GM12891 (cell line): ENCODE data around the gene CFAP73.
A peak's percentile ranks its signal among the peaks of the same experiment; 100 is the strongest.

Experiments
- DNase-seq: peaks from one replicate; pipeline ENCODE4 v3.0.0; 2011; ENCODE audit warnings: low spot score; ENCODE audit not compliant: insufficient read length
- FAIRE-seq: peaks from 2 replicates; lab custom pipeline; 2011; peaks lifted over from hg19 to GRCh38; lab: Jason Lieb, UNC
- PAX5 ChIP-seq: IDR thresholded peaks from 2 replicates; pipeline ENCODE4 v1.6.1; 2011; ENCODE audit warnings: low read length, moderate library complexity, mild to moderate bottlenecking; ENCODE audit not compliant: insufficient read depth, severe bottlenecking
- POLR2A ChIP-seq: IDR thresholded peaks from 2 replicates; pipeline ENCODE4 v1.6.1; 2011; ENCODE audit warnings: low read depth, low read length, control low read depth
- POLR2AphosphoS5 ChIP-seq: IDR thresholded peaks from 2 replicates; pipeline ENCODE4 v1.6.1; 2011; ENCODE audit warnings: low read depth, low read length, control low read depth
- POU2F2 ChIP-seq: IDR thresholded peaks from 2 replicates; pipeline ENCODE4 v1.6.1; 2011; ENCODE audit warnings: low read depth, mild to moderate bottlenecking, control low read depth, low read length, moderate library complexity
- SPI1 ChIP-seq: IDR thresholded peaks from 2 replicates; pipeline ENCODE4 v1.6.1; 2011; ENCODE audit warnings: low read depth, low read length, control low read depth
- TAF1 ChIP-seq: IDR thresholded peaks from 2 replicates; pipeline ENCODE4 v1.6.1; 2011; ENCODE audit warnings: low read depth, low read length, control low read depth

Gene CFAP73

DNA sequence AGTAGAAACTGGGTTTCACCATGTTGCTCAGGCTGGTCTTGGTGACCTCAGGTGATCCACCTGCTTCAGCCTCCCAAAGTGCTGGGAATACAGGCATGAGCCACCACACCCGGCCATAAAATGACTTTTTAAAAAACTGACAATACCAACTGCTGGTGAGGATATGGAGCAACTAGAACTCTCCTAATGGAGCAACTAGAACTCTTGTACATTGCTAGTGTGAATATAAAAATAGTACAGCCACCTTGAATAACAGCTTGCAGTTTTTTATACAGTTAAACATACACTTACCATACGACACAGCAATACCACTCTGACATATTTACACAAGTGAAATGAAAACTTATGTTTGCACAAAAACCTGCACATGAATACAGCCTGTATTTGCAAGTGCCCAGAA lies 2.5 kb upstream of the CFAP73 start:
- no peak for TF ChIP-seq PAX5
- TF ChIP-seq POLR2A = no peak
- no peak for TF ChIP-seq POLR2AphosphoS5
- no peak for TF ChIP-seq POU2F2
- TF ChIP-seq SPI1 = no peak
- TF ChIP-seq TAF1 = no peak
- FAIRE-seq = no peak
- DNase-seq = no peak

DNA sequence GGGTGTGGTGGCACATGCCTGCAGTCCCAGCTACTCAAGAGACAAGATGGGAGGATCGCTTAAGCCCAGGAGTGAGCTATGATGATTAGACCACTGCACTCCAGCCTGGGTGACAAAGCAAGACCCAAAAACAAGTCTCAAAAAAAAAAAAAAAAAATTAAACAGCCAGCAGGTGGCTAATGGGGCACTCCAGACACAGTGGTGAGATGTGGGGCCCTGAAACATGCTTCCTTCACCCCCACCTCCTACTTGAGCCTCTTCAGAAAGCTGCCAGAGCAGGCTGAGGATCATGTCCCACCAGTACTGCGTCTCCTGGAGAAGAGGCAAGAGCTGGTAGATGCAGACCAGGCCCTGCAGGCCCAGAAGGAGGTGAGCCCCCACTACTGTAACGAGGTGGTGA lies 2.1 kb downstream of the CFAP73 start:
- no peak for FAIRE-seq
- TF ChIP-seq SPI1 (no peak), POU2F2 (no peak), PAX5 (no peak), TAF1 (no peak), POLR2A (no peak), POLR2AphosphoS5 (no peak)
- no peak for DNase-seq

DNA sequence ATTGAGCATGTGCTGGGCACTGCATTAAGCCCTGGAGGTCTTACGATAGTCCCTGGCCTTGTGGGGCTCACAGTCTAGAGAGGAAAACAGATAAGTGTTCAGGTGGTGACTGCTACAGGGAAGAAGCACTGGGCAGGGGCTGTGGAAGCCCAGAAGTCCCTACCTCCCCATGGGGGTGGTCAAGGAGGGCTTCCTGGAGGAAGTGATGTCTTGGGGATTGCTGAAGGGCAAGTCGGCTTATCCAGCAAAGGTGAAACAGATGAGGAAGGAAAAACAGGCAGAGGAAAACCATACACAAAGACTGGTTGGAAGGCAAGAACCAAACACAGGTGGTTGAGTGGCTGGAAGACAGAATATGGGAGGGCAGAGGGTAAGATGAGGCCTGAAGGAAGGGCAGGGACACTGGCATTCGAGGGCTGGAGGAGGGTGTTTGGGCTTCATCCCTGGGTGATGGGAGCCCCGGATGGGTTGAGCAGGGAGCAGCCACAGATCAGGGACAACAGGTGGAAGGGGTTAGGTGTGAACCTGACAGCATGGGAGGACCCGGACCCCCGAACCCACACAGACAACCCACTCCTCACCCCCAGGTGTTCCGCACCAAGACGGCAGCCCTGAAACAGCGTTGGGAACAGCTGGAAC lies 2.8 kb downstream of the CFAP73 start:
- TF ChIP-seq SPI1 (no peak), PAX5 (no peak), TAF1 (no peak), POU2F2 (no peak), POLR2AphosphoS5 (no peak), POLR2A (no peak)
- no peak for FAIRE-seq

GRCh38 chr12:113152835-113153814 lies 3.6 kb downstream of the CFAP73 start:
- peak; percentile 94 for FAIRE-seq
- peak; percentile 85 for DNase-seq

More for the DNA sequence above, 2.8 kb downstream of the CFAP73 start:
- no peak for DNase-seq

GRCh38 chr12:113154351-113154973 lies 4.9 kb downstream of the CFAP73 start:
- FAIRE-seq (peak; percentile 87), DNase-seq (no peak)
- TF ChIP-seq POLR2AphosphoS5 = no peak
- no peak for TF ChIP-seq POU2F2

More at GRCh38 chr12:113152835-113153814, 3.6 kb downstream of the CFAP73 start:
- TF ChIP-seq POLR2AphosphoS5 = no peak
- TF ChIP-seq TAF1 = no peak
- TF ChIP-seq PAX5 = no peak
- no peak for TF ChIP-seq SPI1

DNA sequence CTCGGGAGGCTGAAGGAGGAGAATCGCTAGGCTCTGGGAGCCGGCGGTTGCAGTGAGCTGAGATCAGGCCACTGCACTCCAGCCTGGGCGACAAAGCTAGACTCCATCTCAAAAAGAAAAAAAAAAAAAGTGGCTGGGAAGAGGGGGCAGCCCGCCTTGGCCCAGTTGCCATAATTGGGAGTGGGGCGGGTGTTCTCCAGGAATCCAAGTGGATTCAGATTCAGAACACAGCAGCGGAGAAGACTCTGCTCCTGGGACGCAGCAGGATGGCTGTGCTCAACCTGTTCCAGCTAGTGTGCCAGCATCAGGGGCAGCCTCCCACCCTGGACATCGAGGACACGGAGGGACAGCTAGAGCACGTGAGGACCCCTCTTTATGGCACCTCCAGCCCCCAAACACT lies 5.5 kb downstream of the CFAP73 start:
- DNase-seq = no peak
- TF ChIP-seq PAX5 (no peak), POU2F2 (no peak), SPI1 (no peak), POLR2A (no peak), POLR2AphosphoS5 (no peak), TAF1 (no peak)
- no peak for FAIRE-seq

DNA sequence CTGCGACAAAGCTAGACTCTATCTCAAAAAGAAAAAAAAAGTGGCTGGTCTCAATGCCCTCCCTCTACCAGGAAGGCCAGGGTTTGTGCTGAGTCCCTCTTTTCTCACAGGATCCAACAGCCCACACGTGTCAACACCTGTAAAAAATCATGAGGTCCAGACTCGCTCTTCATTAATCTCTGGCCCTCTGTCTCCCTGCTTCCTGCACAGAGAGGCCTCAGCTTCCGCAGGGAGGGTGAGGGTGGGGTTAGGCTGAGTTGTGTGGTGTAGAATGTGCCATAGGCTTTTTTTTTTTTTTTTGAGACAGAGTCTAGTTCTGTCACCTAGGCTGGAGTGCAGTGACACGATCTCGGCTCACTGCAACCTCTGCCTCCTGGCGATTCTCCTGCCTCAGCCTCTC lies 6.1 kb downstream of the CFAP73 start:
- FAIRE-seq (no peak), DNase-seq (no peak)
- TF ChIP-seq POLR2AphosphoS5 = no peak

DNA sequence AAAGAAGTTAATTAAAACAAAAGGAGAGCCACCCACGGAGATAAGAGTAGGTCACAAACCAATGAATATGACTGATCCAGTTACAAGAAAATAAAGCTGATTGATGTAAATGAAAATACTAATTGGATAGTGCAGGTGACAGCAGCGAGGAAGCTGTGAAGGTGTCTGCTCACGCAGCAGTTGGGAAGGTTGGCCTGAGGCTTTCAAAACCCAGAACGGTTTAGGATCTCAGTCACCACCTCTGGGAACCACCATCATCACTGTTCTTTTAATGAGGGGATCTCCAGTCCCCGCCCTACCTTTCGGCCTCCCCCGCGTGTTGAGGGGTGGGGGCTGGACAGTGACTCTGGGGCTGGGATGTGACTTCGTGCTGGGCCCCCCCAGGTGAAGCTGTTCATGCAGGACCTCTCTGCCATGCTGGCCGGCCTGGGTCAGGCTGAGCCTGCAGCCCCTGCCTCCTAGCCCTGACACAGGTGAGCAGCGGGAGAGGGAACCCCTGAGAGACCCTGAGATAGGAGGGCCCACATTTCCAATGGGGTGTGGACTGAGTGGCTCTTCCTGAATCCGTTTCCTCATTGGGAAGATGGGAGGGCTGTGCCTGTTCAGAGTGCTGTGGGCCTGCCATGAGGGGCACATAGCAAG lies 7.8 kb downstream of the CFAP73 start:
- DNase-seq = no peak
- FAIRE-seq = no peak
- TF ChIP-seq PAX5 (no peak), SPI1 (no peak), POLR2A (peak; percentile 34; the same call in 1 of the 2 replicates)

DNA sequence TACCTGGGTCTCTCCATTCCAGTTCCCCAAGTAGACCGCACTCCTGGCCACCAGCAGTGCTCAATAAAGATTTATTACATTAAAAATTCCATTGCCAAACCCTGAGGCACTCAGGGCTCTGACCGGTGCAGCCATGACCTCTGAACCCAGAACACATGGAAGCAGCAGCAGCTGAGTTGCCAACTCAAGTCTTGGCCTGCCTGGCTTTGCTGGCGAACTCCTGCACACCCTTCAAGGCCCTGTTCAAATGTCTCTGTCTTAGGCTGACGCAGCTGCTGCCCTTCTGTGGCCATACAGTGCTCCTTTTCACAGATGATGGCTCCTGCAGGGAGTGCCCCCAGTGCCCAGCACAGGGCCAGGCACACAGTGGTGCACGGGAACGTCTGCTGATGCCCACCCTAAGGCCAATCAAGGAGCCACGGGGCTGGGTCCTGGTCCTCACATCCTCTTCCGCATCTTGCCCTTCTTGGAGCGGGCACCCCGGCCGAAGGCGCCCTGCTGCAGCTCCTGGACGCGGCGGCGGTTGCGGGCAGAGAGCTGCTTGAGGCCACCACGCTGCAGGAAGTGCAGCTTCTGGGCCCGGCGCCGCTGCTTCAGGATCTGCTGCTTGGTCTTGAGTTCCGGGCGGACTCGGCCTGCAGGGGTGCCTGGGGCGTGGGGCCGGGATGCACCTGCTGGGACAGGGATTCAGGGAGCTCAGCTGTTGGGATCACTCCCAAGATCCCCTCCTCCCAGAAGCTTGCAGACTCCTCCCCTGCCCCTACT lies 9.1 kb downstream of the CFAP73 start:
- TF ChIP-seq POLR2AphosphoS5 = no peak
- no peak for TF ChIP-seq SPI1
- no peak for TF ChIP-seq TAF1
- no peak for TF ChIP-seq POU2F2
- no peak for TF ChIP-seq PAX5
- TF ChIP-seq POLR2A = no peak
- no peak for DNase-seq
- FAIRE-seq = no peak
